Right atrium auricular region (tissue), 2 donors: ENCODE measurements around the gene ALDH1A3. TPM values are rescaled to one million over a fixed set of nuclear protein-coding genes. Genes with fewer than 3 reads are reported as not detected.

ENCODE experiments used
- DNase-seq: peaks from one replicate; pipeline ENCODE4 v3.0.0-alpha.2; 2019; ENCODE audit warnings: low spot score
- H3K27ac ChIP-seq, 2 donors: fragments of 200-600 bp; sonication (generic); 1 replicate in 1 of 2; 2 replicates in 1 of 2; pipeline ENCODE4 v1.5.1; 2016 to 2019
- H3K27me3 ChIP-seq, 2 donors: fragments of 200-600 bp; sonication (generic); one replicate each; pipeline versions ENCODE4 v1.5.1 to v1.6.0; 2017 to 2019
- H3K36me3 ChIP-seq: fragments of 200-600 bp; sonication (generic); one replicate; pipeline ENCODE4 v1.5.1; 2016
- H3K4me1 ChIP-seq, 2 donors: fragments of 200-600 bp; sonication (generic); one replicate each; pipeline versions ENCODE4 v1.5.1 to v1.6.0; 2017 to 2019
- H3K4me3 ChIP-seq, 2 donors: fragments of 200-600 bp; sonication (generic); 1 replicate in 1 of 2; 2 replicates in 1 of 2; pipeline ENCODE4 v1.5.1; 2017 to 2019; ENCODE audit warnings: mild to moderate bottlenecking in 1 of 2, moderate library complexity in 1 of 2
- H3K9me3 ChIP-seq, 2 donors: fragments of 200-600 bp; sonication (generic); one replicate each; pipeline ENCODE4 v1.5.1; 2019
- CTCF ChIP-seq, 2 donors: fragments of 200-600 bp; sonication (generic); IDR thresholded peaks; one replicate each; pipeline ENCODE4 v1.5.1; 2019; ENCODE audit warnings: antibody characterized with exemption in 2 of 2
- total RNA-seq, 2 donors: library from RNA; depleted of rRNA; stranded (reverse); fragments of >200 nt; gene quantifications; one replicate each; pipeline ENCODE4 v1.1.0, GENCODE V29; 2016

The ALDH1A3 gene
- total RNA-seq, 2 donors from 2014 or later = 14.7 to 19.7 TPM

DNA sequence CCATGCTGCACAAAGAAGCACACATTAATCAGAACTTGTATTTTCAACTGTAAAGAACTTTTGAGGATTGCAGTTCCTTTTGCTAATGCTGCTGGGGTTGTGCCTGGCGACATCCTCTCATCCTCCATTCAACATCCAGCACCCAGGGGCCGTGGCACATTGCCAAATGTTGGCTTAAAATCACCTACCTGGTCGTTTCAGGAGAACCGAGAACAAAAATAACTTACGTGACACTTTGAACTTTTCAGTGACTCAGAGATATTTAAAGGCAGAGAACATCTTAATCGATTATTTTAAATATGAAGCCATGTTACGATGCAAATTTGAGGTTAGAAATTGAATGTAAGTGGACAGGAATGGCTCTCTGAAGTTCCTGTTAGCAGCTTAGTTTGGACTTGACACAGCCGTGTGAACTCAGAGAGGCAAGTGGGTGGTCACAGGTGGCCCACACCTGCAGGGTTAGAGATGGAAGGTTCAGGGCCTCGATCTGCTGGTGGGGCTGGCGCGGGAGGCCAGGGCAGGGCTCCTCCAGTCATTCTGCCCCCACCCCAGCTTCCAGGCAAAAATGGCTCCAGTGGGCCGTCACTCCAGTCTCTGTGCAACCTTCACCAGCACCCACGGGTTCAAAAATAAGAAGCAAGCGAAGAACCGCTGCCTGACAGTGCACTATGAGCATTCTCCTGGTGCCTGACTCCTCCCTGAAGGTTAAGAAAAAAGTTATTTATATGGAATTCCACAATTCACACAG lies 51.7 kb downstream of the ALDH1A3 start:
- Histone ChIP-seq H3K27ac (no peak overlapping the region), H3K36me3 (no peaks in the 10 kb centered on the region), H3K9me3 (peaks cover 0 to 1% of the 10 kb centered on the region in 2 donors), H3K4me1 (no peaks in the 10 kb centered on the region), H3K4me3 (no peak overlapping the region), H3K27me3 (no peaks in the 10 kb centered on the region)
- TF ChIP-seq CTCF (IDR thresholded peaks at IDR 0.05) = no peak
- no peak for DNase-seq

DNA sequence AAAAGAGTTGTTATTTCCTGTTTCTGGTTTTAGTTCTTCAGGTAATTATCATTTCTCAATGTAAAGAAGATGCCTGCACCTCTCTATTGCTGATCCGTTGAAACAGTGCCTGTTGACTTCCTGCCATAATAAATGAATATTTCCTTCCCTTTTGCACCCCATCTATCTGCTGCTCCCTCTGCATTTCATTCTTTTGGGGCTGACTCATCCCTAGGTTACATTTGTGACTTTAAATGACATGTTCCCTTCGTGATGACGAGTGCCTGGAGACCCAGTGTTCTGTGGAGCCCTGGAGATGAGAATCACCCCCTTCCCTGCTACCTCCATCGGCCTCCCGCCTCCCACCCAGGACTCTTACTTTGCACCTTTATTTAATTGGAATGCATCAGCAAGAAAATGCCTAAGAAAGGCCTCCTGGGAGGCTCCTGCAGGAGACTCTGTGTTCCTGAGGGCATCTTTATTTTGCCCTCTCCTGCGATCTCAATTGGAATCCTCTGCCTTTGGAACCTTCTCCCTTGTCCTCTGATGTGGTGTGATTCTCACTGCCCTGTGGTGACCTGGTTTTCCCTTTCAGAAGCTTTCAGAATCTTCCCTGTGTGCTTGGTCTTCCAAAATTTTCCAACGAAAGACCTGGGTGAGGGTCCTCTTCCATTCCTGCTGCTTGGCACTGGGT lies 53.2 kb downstream of the ALDH1A3 start:
- DNase-seq = no peak
- no peaks in the 10 kb centered on the region for H3K27me3 ChIP-seq
- no peaks in the 10 kb centered on the region for H3K4me1 ChIP-seq
- no peak overlapping the region for H3K27ac ChIP-seq
- no peak for TF ChIP-seq CTCF (IDR thresholded peaks at IDR 0.05)
- no peaks in the 10 kb centered on the region for H3K36me3 ChIP-seq
- H3K4me3 ChIP-seq = no peak overlapping the region
- peaks cover 0 to 6% of the 10 kb centered on the region in 2 donors for H3K9me3 ChIP-seq

- H3K4me1 ChIP-seq = no peaks in the 10 kb centered on the region
- H3K27me3 ChIP-seq = no peaks in the 10 kb centered on the region
- H3K9me3 ChIP-seq = peaks cover 0 to 6% of the 10 kb centered on the region in 2 donors
- no peak for DNase-seq
- TF ChIP-seq CTCF (IDR thresholded peaks at IDR 0.05) = no peak
- H3K27ac ChIP-seq = no peak overlapping the region
- H3K4me3 ChIP-seq = no peak overlapping the region
- no peaks in the 10 kb centered on the region for H3K36me3 ChIP-seq
Observed at GRCh38 chr15:100934166-100934565, 54.5 kb downstream of the ALDH1A3 start.

DNA sequence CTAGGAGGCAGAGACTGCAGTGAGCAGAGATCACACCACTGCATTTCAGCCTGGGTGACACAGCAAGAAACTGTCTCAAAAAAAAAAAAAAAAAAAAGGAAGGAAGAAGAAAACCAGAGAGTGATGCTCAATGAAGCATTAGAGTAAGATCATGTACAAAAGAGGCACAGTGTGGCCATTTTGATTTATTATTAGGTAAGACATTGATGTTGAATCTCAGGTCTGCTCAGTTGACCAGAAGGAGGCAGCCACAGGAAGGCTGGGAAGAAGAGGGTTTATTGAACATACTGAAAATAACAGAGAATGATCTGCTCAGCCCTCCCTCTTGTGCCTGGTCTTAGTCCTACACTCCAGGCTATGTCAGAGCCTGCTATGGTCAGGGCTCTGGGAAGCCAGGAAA lies 55.1 kb downstream of the ALDH1A3 start:
- no peak for DNase-seq
- Histone ChIP-seq H3K27ac (no peak overlapping the region), H3K4me3 (no peak overlapping the region), H3K9me3 (peaks cover 0 to 6% of the 10 kb centered on the region in 2 donors), H3K27me3 (no peaks in the 10 kb centered on the region), H3K36me3 (no peaks in the 10 kb centered on the region), H3K4me1 (no peaks in the 10 kb centered on the region)
- no peak for TF ChIP-seq CTCF (IDR thresholded peaks at IDR 0.05)

DNA sequence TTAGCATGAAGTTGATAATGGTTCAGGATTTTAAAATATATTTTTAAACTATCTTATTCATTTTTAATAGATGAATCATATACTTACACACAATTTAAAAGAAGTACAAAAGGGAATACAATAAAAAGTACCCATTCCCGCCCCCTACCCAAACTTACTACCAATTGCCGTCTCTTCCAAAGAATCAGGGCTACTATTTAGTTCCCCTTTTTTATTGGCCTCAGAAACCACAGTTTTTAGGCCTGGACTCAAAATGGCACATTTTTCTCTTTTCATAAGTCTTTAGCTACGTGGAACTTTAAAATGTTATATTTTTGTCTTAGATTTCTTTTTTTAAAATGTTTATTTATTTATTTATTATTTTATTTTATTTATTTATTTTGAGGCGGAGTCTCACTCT lies 57.5 kb downstream of the ALDH1A3 start:
- Histone ChIP-seq H3K27me3 (no peaks in the 10 kb centered on the region), H3K4me3 (no peak overlapping the region), H3K27ac (no peak overlapping the region), H3K36me3 (no peaks in the 10 kb centered on the region), H3K4me1 (no peaks in the 10 kb centered on the region), H3K9me3 (peaks cover 0 to 6% of the 10 kb centered on the region in 2 donors)
- no peak for DNase-seq
- no peak for TF ChIP-seq CTCF (IDR thresholded peaks at IDR 0.05)
